Activated naive CD4-positive, alpha-beta T cell treated with anti-CD3 and anti-CD28 coated beads for 36 hours (primary cell): Measurements from ENCODE around the gene UNKL. TPM values are rescaled to one million over a fixed set of nuclear protein-coding genes. Genes with fewer than 3 reads are reported as not detected.

ENCODE experiments used
- CTCF ChIA-PET: fragments of 350-600 bp; sonication (Branson Sonifier 250); formaldehyde crosslinking; loops from one replicate; lab custom pipeline; 2021; ENCODE audit warnings: antibody characterized with exemption; lab: Charles Lee
- DNase-seq: peaks from one replicate; pipeline ENCODE4 v3.0.0-alpha.2; 2020
- H3K27ac Mint-ChIP-seq: one replicate; pipeline ENCODE4 v1.8.0; 2021; ENCODE audit warnings: mild to moderate bottlenecking, mixed read lengths
- H3K27me3 Mint-ChIP-seq: one replicate; pipeline ENCODE4 v1.8.0; 2021; ENCODE audit warnings: low read depth, mixed read lengths
- H3K36me3 Mint-ChIP-seq: one replicate; pipeline ENCODE4 v1.8.0; 2021; ENCODE audit warnings: low read depth, mixed read lengths
- H3K4me1 Mint-ChIP-seq: one replicate; pipeline ENCODE4 v1.8.0; 2021; ENCODE audit warnings: low read depth, mixed read lengths
- H3K4me3 Mint-ChIP-seq: one replicate; pipeline ENCODE4 v1.8.0; 2021; ENCODE audit warnings: mild to moderate bottlenecking, moderate library complexity, mixed read lengths
- H3K9me3 Mint-ChIP-seq: one replicate; pipeline ENCODE4 v1.8.0; 2021; ENCODE audit warnings: mixed read lengths
- intact Hi-C: fragments of 100-400 bp; cut with micrococcal nuclease; formaldehyde crosslinking; loops from one replicate; pipeline ENCODE4 v1.15.1; 2023
- total RNA-seq, 2 experiments: library from RNA; stranded (reverse); gene quantifications; one replicate each; pipeline ENCODE4 v1.2.3, GENCODE V29; 2021

The UNKL gene
- total RNA-seq, 2 experiments from 2014 or later, result 35.9 to 38.4 TPM

- no peaks in the 10 kb centered on the region for H3K27me3 Mint-ChIP-seq
- H3K9me3 Mint-ChIP-seq, result no peaks in the 10 kb centered on the region
- intact Hi-C loops, result no loop called here
- peaks cover 3% of the 10 kb centered on the region for H3K4me1 Mint-ChIP-seq
- peak overlapping the region; percentile 30 for H3K27ac Mint-ChIP-seq
- CTCF ChIA-PET, result no interaction called here
- no peak overlapping the region for H3K4me3 Mint-ChIP-seq
- peaks cover 7% of the 10 kb centered on the region for H3K36me3 Mint-ChIP-seq
- DNase-seq, result no peak
Observed at GRCh38 chr16:1453316-1453715, 38.8 kb upstream of the UNKL start.

- CTCF ChIA-PET, result no interaction called here
- Mint-ChIP-seq H3K4me3 (no peak overlapping the region), H3K36me3 (peaks cover 7% of the 10 kb centered on the region), H3K27ac (no peak overlapping the region), H3K9me3 (no peaks in the 10 kb centered on the region), H3K27me3 (no peaks in the 10 kb centered on the region), H3K4me1 (peaks cover 3% of the 10 kb centered on the region)
- no peak for DNase-seq
- intact Hi-C loops, result no loop called here
Observed at GRCh38 chr16:1452530-1452929, 38.0 kb upstream of the UNKL start.

GRCh38 chr16:1451702-1452392 is 37.3 kb upstream of the UNKL start:
- no peak overlapping the region for H3K4me3 Mint-ChIP-seq
- peaks cover 7% of the 10 kb centered on the region for H3K36me3 Mint-ChIP-seq
- intact Hi-C loops, result no loop called here
- CTCF ChIA-PET, result no interaction called here
- H3K9me3 Mint-ChIP-seq, result no peaks in the 10 kb centered on the region
- H3K4me1 Mint-ChIP-seq, result peaks cover 3% of the 10 kb centered on the region
- DNase-seq, result no peak
- H3K27me3 Mint-ChIP-seq, result no peaks in the 10 kb centered on the region
- no peak overlapping the region for H3K27ac Mint-ChIP-seq

- H3K36me3 Mint-ChIP-seq, result peaks cover 7% of the 10 kb centered on the region
- no peaks in the 10 kb centered on the region for H3K27me3 Mint-ChIP-seq
- no peaks in the 10 kb centered on the region for H3K9me3 Mint-ChIP-seq
- intact Hi-C loops, result no loop called here
- no peak overlapping the region for H3K27ac Mint-ChIP-seq
- CTCF ChIA-PET, result no interaction called here
- H3K4me3 Mint-ChIP-seq, result no peak overlapping the region
- DNase-seq, result no peak
- peaks cover 3% of the 10 kb centered on the region for H3K4me1 Mint-ChIP-seq
Observed at GRCh38 chr16:1450841-1451240, 36.3 kb upstream of the UNKL start.

- Mint-ChIP-seq H3K9me3 (no peaks in the 10 kb centered on the region), H3K4me3 (no peak overlapping the region), H3K27me3 (no peaks in the 10 kb centered on the region), H3K27ac (no peak overlapping the region), H3K36me3 (peaks cover 7% of the 10 kb centered on the region), H3K4me1 (peaks cover 3% of the 10 kb centered on the region)
- DNase-seq, result no peak
- CTCF ChIA-PET, result no interaction called here
- intact Hi-C loops, result no loop called here
Observed at GRCh38 chr16:1450218-1450617, 35.7 kb upstream of the UNKL start.

GRCh38 chr16:1449201-1449788 is 34.8 kb upstream of the UNKL start:
- Mint-ChIP-seq H3K4me3 (no peak overlapping the region), H3K36me3 (peaks cover 6% of the 10 kb centered on the region), H3K9me3 (no peaks in the 10 kb centered on the region), H3K27ac (no peak overlapping the region), H3K27me3 (no peaks in the 10 kb centered on the region), H3K4me1 (peaks cover 2% of the 10 kb centered on the region)
- CTCF ChIA-PET, result no interaction called here
- intact Hi-C loops, result no loop called here
- no peak for DNase-seq

GRCh38 chr16:1448536-1449116 is 34.1 kb upstream of the UNKL start:
- no peak overlapping the region for H3K27ac Mint-ChIP-seq
- no peak overlapping the region for H3K4me3 Mint-ChIP-seq
- peaks cover 6% of the 10 kb centered on the region for H3K36me3 Mint-ChIP-seq
- CTCF ChIA-PET, result no interaction called here
- intact Hi-C loops, result no loop called here
- H3K9me3 Mint-ChIP-seq, result no peaks in the 10 kb centered on the region
- no peaks in the 10 kb centered on the region for H3K27me3 Mint-ChIP-seq
- H3K4me1 Mint-ChIP-seq, result no peaks in the 10 kb centered on the region
- DNase-seq, result no peak

GRCh38 chr16:1447965-1448364 is 33.5 kb upstream of the UNKL start:
- DNase-seq, result no peak
- no peaks in the 10 kb centered on the region for H3K27me3 Mint-ChIP-seq
- intact Hi-C loops, result no loop called here
- H3K9me3 Mint-ChIP-seq, result no peaks in the 10 kb centered on the region
- no peaks in the 10 kb centered on the region for H3K4me1 Mint-ChIP-seq
- CTCF ChIA-PET, result no interaction called here
- H3K36me3 Mint-ChIP-seq, result peaks cover 6% of the 10 kb centered on the region
- no peak overlapping the region for H3K4me3 Mint-ChIP-seq
- no peak overlapping the region for H3K27ac Mint-ChIP-seq

GRCh38 chr16:1446296-1447080 is 32.0 kb upstream of the UNKL start:
- Mint-ChIP-seq H3K36me3 (peaks cover 6% of the 10 kb centered on the region), H3K9me3 (no peaks in the 10 kb centered on the region), H3K4me3 (no peak overlapping the region), H3K27me3 (no peaks in the 10 kb centered on the region), H3K4me1 (no peaks in the 10 kb centered on the region), H3K27ac (no peak overlapping the region)
- CTCF ChIA-PET, result no interaction called here
- intact Hi-C loops, result no loop called here
- no peak for DNase-seq

- H3K36me3 Mint-ChIP-seq, result peaks cover 6% of the 10 kb centered on the region
- no peaks in the 10 kb centered on the region for H3K4me1 Mint-ChIP-seq
- H3K4me3 Mint-ChIP-seq, result no peak overlapping the region
- CTCF ChIA-PET, result no interaction called here
- no peaks in the 10 kb centered on the region for H3K27me3 Mint-ChIP-seq
- intact Hi-C loops, result no loop called here
- H3K27ac Mint-ChIP-seq, result no peak overlapping the region
- no peak for DNase-seq
- H3K9me3 Mint-ChIP-seq, result no peaks in the 10 kb centered on the region
Observed at GRCh38 chr16:1445518-1446203, 31.2 kb upstream of the UNKL start.

GRCh38 chr16:1444730-1445517 is 30.4 kb upstream of the UNKL start:
- Mint-ChIP-seq H3K27ac (no peak overlapping the region), H3K27me3 (no peaks in the 10 kb centered on the region), H3K4me3 (no peak overlapping the region), H3K36me3 (peaks cover 3% of the 10 kb centered on the region), H3K9me3 (no peaks in the 10 kb centered on the region), H3K4me1 (no peaks in the 10 kb centered on the region)
- CTCF ChIA-PET, result no interaction called here
- DNase-seq, result no peak
- intact Hi-C loops, result no loop called here
